MM.1S (cell line): Measurements from ENCODE around the gene MOGAT1.

Source experiments
- DNase-seq: peaks from one replicate; pipeline ENCODE4 v3.0.0-alpha.2; 2015
- H2AFZ ChIP-seq: fragments of 300-600 bp; sonication (generic); 2 replicates; pipeline ENCODE4 v1.6.0; 2016; ENCODE audit warnings: antibody characterized with exemption, low read length
- H3F3A ChIP-seq: fragments of 300-600 bp; sonication (generic); 2 replicates; pipeline ENCODE4 v1.6.1; 2016; ENCODE audit warnings: mild to moderate bottlenecking, antibody characterized with exemption, low read length, moderate library complexity, mixed read lengths; ENCODE audit not compliant: insufficient read depth
- H3K27ac ChIP-seq: fragments of 300-600 bp; sonication (generic); 2 replicates; pipeline ENCODE4 v1.5.1; 2016; ENCODE audit warnings: mild to moderate bottlenecking, low read length
- H3K27me3 ChIP-seq: fragments of 300-600 bp; sonication (generic); replicated peaks from 2 replicates; pipeline ENCODE4 v1.6.0; 2016; ENCODE audit warnings: low read length; ENCODE audit not compliant: insufficient read depth
- H3K36me3 ChIP-seq: fragments of 300-600 bp; sonication (generic); replicated peaks from 2 replicates; pipeline ENCODE4 v1.6.1; 2016; ENCODE audit warnings: mild to moderate bottlenecking, low read length, mixed read lengths; ENCODE audit not compliant: insufficient read depth
- H3K4me1 ChIP-seq: fragments of 300-600 bp; sonication (generic); 2 replicates; pipeline ENCODE4 v1.6.1; 2016; ENCODE audit warnings: low read length, mixed read lengths
- H3K4me2 ChIP-seq: fragments of 300-600 bp; sonication (generic); 2 replicates; pipeline ENCODE4 v1.6.0; 2016; ENCODE audit warnings: low read depth, low read length
- H3K4me3 ChIP-seq: fragments of 300-600 bp; sonication (generic); 2 replicates; pipeline ENCODE4 v1.5.1; 2016; ENCODE audit warnings: low read length, mixed read lengths
- H3K79me2 ChIP-seq: fragments of 300-600 bp; sonication (generic); 2 replicates; pipeline ENCODE4 v1.6.1; 2016; ENCODE audit warnings: mixed run types, low read length, mixed read lengths
- H3K9ac ChIP-seq: fragments of 300-600 bp; sonication (generic); 2 replicates; pipeline ENCODE4 v1.6.1; 2016; ENCODE audit warnings: low read length, mixed read lengths
- H3K9me2 ChIP-seq: fragments of 300-600 bp; sonication (generic); replicated peaks from 2 replicates; pipeline ENCODE4 v1.6.1; 2016; ENCODE audit warnings: mild to moderate bottlenecking, low read length, mixed read lengths; ENCODE audit not compliant: insufficient read depth
- H3K9me3 ChIP-seq: fragments of 300-600 bp; sonication (generic); replicated peaks from 2 replicates; pipeline ENCODE4 v1.6.1; 2016; ENCODE audit warnings: mild to moderate bottlenecking, low read length, mixed read lengths; ENCODE audit not compliant: insufficient read depth
- H4K20me1 ChIP-seq: fragments of 300-600 bp; sonication (generic); 2 replicates; pipeline ENCODE4 v1.6.1; 2016; ENCODE audit warnings: mild to moderate bottlenecking, low read length, moderate library complexity, mixed read lengths; ENCODE audit not compliant: insufficient read depth
- CTCF ChIP-seq: fragments of 300-600 bp; sonication (generic); IDR thresholded peaks from 2 replicates; pipeline ENCODE4 v1.5.1; 2016; ENCODE audit warnings: antibody characterized with exemption, low read length, mixed read lengths
- EZH2 ChIP-seq: fragments of 300-600 bp; sonication (generic); optimal IDR thresholded peaks from 2 replicates; pipeline ENCODE3; 2017; ENCODE audit warnings: low read depth, mild to moderate bottlenecking, antibody characterized with exemption, low read length, mixed read lengths
- EZH2phosphoT487 ChIP-seq: fragments of 300-600 bp; sonication (generic); IDR thresholded peaks from 2 replicates; pipeline ENCODE4 v1.6.1; 2018; ENCODE audit warnings: antibody characterized with exemption, low read length

Gene MOGAT1

DNA sequence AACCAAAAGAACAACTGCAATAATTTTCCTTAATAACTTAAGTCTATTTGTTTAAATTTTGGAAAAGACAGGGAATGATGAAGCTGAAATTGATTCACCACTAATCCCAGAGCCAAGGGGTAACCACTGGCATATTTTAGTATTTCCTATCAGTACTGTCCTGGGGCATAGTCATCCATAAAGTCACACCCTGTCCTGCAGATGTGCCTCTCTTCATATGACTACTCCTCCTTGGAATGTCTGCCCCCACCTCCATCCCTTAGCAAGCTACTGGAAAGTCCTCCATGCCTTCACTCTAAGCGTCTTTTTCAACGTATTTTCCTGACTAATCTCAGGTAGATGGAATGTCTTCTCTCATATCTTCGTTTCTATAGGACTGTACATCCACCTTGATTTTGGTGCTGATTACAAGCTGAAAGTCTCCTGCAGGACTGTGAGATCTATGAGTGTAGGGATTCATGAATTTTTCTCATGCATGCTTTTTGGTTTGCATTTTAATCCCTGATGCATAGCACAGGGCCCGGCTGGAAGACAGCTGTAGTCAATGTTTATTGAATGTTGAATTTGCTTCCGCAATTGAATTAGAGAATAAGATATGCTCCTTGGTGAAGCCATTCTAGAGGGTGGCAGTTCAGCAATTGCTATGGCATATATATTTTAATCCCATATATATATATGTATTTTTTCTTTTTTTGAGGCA is 85.6 kb downstream of the MOGAT1 start:
- DNase-seq: no peak
- Histone ChIP-seq H3K9me2 (no peaks in the 10 kb centered on the region), H3K27ac (no peak overlapping the region), H3K4me3 (no peak overlapping the region), H4K20me1 (no peaks in the 10 kb centered on the region), H3K4me2 (no peak overlapping the region), H3K27me3 (no peaks in the 10 kb centered on the region), H3K36me3 (no peaks in the 10 kb centered on the region), H3F3A (no peaks in the 10 kb centered on the region), H3K79me2 (no peaks in the 10 kb centered on the region), H3K9me3 (no peaks in the 10 kb centered on the region), H3K9ac (no peak overlapping the region), H3K4me1 (no peaks in the 10 kb centered on the region), H2AFZ (no peak overlapping the region)
- TF ChIP-seq EZH2: no peak
- no peak for TF ChIP-seq CTCF
- TF ChIP-seq EZH2phosphoT487: no peak
